T-helper 1 cell (primary cell): Measurements from ENCODE around the gene SSU72.
"Not testable (repeated sequence)": the region's sequence is repeated elsewhere in the genome, so short reads cannot be mapped to it uniquely, and the experiment has no call there.

Source experiments
- DNase-seq, 5 donors: peaks; one replicate each; pipeline ENCODE4 v3.0.0-alpha.2; 2012 to 2020

Gene SSU72

DNA sequence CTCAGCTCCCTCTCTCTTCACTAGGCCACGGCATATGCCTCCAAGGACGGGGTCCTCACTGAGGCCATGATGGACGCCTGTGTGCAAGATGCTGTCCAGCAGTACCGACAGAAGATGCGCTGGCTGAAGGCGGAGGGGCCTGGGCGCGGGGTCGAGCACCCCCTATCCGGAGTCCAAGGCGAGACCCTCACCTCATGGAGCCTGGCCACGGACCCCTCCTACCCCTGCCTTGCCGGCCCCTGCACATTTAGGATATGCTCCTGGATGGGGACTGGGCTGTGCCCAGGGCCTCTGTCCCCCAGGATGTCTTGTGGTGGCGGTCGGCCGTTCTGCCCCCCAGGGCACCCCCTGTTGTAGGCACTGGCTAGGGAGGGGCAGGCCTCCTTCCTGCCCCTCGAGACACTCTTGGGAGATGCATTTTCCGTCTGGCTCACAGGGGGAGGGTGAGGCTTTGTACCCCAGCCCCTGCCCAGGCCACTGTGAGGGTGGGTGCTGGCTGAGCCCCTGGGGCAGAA, 79.1 kb downstream of the SSU72 start:
- not testable (repeated sequence) for DNase-seq

- DNase-seq: not testable (repeated sequence)
Measured at GRCh38 chr1:1494311-1494710, 80.4 kb downstream of the SSU72 start.
